C1 segment of cervical spinal cord (tissue), 14 donors: ENCODE data around the gene SPINK5.
"Not testable (repeated sequence)": the region's sequence is repeated elsewhere in the genome, so short reads cannot be mapped to it uniquely, and the experiment has no call there.

Experiments used
- DNase-seq, 14 donors: peaks; one replicate each; lab custom pipeline; 2025; lab: John Stamatoyannopoulos, UW

Gene SPINK5

DNA sequence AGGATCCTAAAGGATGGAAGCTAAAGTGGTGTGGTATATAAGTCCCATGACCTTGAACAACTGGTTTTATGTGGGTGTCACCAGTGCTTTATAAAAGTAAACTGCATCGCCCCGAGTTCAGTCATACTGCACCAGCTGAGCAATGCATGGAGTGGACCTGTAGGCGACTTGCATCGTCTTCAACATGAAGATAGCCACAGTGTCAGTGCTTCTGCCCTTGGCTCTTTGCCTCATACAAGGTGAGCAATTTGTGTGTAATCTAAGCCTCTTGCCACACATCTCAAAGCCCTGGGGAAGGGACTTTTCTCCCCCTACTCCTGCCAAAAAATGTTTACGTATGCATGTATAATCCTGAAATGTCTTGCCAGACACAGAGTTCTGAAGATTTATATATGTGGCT lies at the start of gene SPINK5:
SPINK5 (plus strand) TSS at position 120 of the 400 bp plus-strand sequence; CDS start at position 185, 65 bp downstream.
- DNase-seq, result no peak

DNA sequence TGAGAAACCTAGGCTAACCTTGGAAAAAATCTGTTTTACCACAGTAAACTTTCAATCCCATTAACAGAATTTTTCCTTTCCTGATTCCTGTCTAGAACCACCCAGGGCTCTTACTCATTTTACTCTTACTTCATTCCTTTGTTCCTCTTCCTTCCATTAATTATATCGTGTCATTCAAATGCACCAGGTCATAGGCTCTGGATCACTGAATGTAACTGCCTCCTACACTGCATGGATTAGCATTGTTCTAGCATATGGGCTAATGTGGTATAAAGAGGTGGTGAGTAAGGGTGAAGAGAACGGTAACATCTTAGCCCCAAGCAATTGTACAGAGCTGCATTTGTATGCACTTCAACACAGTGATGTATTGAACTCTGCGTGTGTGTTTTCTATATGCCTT lies 49.5 kb upstream of the SPINK5 start:
- no peak for DNase-seq

DNA sequence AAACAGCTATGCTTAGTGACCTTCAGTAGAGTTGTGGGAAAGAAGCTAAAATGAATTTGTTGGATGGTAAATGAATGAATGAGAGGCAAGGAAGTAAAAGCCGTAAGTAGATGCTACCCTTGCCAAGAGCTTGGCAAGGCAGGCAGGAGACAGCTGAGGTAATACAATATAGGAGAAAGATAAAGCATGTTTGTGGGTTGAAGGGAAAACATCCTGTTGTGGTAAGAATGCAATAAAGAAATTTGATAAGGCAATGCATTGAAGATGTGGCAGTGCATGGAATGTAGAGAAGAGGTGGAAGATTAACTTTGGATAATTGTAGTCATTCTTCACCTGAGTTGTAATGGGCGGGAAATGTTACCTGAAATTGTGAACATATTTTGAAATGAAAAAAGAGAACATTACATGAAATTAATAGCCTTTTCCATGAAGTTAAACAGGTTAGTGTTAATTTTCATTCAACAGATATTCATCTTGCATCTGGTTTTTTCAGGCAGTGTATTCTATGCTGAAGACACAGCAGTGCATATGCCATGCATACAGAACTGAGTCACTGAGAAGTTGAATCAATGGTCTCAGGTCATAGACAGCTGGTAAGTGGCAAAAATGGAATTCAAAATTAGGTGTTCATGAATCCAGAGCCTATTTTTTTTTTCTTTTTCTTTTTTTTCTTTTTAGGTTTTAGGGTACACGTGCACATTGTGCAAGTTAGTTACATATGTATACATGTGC lies 43.4 kb upstream of the SPINK5 start:
- no peak for DNase-seq

GRCh38 chr5:148027505-148027904 lies 36.3 kb upstream of the SPINK5 start:
- no peak for DNase-seq

GRCh38 chr5:148029131-148029530 lies 34.6 kb upstream of the SPINK5 start:
- no peak for DNase-seq

DNA sequence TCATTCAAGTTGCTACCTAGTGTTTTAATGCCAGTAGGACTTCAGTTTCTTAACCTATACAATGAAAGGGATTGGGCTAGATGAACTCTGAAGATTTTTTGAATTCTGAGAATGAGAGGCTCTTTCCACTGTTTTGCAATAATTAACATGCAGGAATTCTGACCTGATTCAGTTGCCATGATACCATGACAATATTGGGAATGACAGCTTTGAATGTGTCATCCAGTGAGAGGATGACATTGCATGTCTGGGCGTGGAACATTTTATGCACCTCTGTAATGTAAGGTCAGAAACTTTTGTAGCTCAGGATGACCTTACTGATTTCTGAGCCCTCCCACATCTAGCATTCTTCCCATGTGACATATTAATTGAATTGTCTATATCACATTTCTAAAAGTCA lies 30.6 kb upstream of the SPINK5 start:
- no peak for DNase-seq

GRCh38 chr5:148035676-148036075 lies 28.1 kb upstream of the SPINK5 start:
- no peak for DNase-seq

- no peak for DNase-seq
Observed at GRCh38 chr5:148042881-148043280, 20.9 kb upstream of the SPINK5 start.

GRCh38 chr5:148043705-148044104 lies 20.1 kb upstream of the SPINK5 start:
- no peak for DNase-seq

- not testable (repeated sequence) for DNase-seq
Observed at GRCh38 chr5:148055160-148055559, 8.6 kb upstream of the SPINK5 start.

DNA sequence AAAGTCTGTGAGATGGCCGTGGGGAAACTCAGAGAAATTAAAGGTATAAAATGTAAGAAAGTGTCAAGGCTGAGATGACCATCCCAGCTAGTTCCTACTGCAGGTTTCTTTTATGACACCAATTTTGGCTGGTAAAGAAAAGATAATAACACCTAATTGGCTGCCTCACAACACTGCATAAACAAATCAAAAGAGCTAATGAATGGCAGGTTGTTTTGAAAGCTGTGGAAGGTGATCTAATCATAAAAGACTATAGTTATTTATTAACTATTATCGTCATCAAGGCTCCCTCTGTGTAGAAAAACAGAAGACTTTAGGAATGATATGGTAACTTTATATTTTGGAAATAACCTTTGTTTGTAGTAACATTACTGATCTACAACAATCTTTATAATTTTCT lies 3.5 kb upstream of the SPINK5 start:
- DNase-seq, result no peak

DNA sequence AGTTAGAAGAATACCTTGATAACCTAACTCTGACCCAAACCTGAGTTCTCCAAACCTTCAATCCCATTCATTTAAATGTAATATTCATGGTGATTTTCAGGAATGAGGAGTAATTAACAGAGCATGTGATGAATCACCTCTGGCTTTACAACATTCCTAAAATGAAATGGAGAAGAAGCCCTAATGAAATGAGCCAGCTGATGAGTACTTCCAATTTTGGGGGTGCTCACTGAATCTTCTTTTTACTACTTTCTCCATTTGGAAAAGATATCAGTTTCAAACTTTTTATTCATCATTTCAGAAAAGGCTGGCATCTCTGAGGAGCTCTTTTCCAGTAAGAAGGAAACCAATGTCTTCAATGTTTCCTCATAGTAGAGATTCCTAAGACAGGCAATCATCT lies 2.9 kb upstream of the SPINK5 start:
- no peak for DNase-seq

- no peak for DNase-seq
Observed at GRCh38 chr5:148070621-148071020, 6.8 kb downstream of the SPINK5 start.

DNA sequence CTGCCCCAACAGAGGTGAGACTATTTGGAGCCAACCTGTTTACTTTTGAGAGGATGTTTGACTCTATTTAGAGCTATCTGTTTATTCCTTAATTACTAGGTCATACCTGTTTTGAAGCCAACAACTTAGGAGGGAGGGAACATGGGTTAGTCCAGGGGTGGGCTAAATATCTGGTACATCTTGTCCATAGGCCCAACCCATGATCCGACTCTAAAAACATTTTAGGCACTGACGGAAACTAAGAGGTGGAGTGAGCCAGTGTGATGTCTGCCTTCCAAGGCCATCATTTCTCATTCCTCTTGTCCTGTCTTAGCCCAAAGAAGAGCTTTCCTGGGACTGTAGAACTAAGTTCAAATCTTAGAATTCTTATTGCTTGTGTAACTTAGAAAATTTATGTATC lies 8.4 kb downstream of the SPINK5 start:
- DNase-seq, result no peak

- DNase-seq, result no peak
Observed at GRCh38 chr5:148075529-148075928, 11.7 kb downstream of the SPINK5 start.

DNA sequence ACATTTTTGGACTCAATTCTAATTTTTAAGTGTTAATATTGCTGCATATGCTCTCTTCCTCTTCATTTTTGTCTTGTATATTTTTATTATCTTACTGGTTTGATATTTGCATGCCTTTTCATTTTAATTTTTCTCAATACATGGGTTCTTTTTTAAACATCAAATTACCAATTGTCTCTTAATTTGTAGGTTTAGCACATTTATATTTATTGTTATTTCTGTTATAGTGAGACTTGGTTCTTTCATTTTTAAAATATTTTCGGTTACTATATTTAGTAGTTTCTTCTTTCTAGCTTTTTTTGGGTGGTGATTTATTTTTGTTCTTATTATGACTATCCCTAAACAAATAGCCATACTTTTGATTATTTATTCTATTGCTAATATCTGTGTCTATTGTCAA lies 19.4 kb downstream of the SPINK5 start:
- DNase-seq, result no peak

- no peak for DNase-seq
Observed at GRCh38 chr5:148084269-148084668, 20.5 kb downstream of the SPINK5 start.

DNA sequence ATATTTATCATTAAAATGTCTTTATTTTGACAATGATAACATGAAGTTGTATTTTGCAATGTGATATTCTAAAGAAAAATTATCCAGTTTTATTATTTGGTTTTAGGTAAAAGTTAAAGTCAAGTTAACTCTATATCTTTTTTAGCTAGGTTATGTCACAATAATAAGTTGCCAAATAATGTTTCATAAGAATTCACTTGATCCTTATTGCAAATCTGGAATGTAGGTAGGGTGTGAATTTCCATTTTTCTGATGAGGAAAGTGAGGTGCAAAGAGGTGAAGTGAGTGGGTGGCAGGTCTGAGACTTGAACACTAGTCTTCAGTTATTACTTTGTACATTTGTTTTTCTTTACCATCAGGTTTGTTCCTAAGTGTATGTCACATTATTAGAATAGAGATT lies 21.5 kb downstream of the SPINK5 start:
- DNase-seq, result no peak

- no peak for DNase-seq
Observed at GRCh38 chr5:148085977-148086705, 22.4 kb downstream of the SPINK5 start.

GRCh38 chr5:148090146-148090772 lies 26.5 kb downstream of the SPINK5 start:
- no peak for DNase-seq

- DNase-seq, result no peak
Observed at GRCh38 chr5:148090773-148091250, 27.0 kb downstream of the SPINK5 start.
